SKM-1 treated with dmso at 0.1 percent for 144 hours (cell line): ENCODE results near the gene NOXO1.
"Not testable (repeated sequence)": the region's sequence is repeated elsewhere in the genome, so short reads cannot be mapped to it uniquely, and the experiment has no call there.

ENCODE experiments used
- DNase-seq: peaks from one replicate; lab custom pipeline; 2025; ENCODE audit not compliant: unreplicated experiment; lab: John Stamatoyannopoulos, UW

Gene NOXO1

GRCh38 chr16:2011726-2012125 is 30.5 kb upstream of the NOXO1 start:
- DNase-seq = not testable (repeated sequence)

GRCh38 chr16:2009791-2010510 is 28.7 kb upstream of the NOXO1 start, which contains the start of gene ZNF598:
TSS of gene ZNF598 (minus strand) at chr16:2009821.
- peak; percentile 58 for DNase-seq

GRCh38 chr16:2009164-2009711 is 28.0 kb upstream of the NOXO1 start:
- no peak for DNase-seq

- no peak for DNase-seq
Measured at GRCh38 chr16:2008631-2009163, 27.4 kb upstream of the NOXO1 start.

- no peak for DNase-seq
Measured at GRCh38 chr16:2008009-2008526, 26.8 kb upstream of the NOXO1 start.

- DNase-seq = no peak
Measured at GRCh38 chr16:2007081-2007836, 26.0 kb upstream of the NOXO1 start.

GRCh38 chr16:2006317-2006716 is 25.0 kb upstream of the NOXO1 start:
- no peak for DNase-seq

- no peak for DNase-seq
Measured at GRCh38 chr16:2005646-2006045, 24.4 kb upstream of the NOXO1 start.

GRCh38 chr16:2004795-2005517 is 23.7 kb upstream of the NOXO1 start:
- DNase-seq = no peak

- peak; percentile 83 for DNase-seq
Measured at GRCh38 chr16:2003827-2004641, 22.8 kb upstream of the NOXO1 start.

- no peak for DNase-seq
Measured at GRCh38 chr16:2003231-2003826, 22.1 kb upstream of the NOXO1 start.

GRCh38 chr16:2002406-2003230 is 21.3 kb upstream of the NOXO1 start:
- no peak for DNase-seq

GRCh38 chr16:2001456-2002355 is 20.4 kb upstream of the NOXO1 start:
- no peak for DNase-seq

- DNase-seq = no peak
Measured at GRCh38 chr16:2001035-2001434, 19.8 kb upstream of the NOXO1 start.

- DNase-seq = no peak
Measured at GRCh38 chr16:1999866-2000514, 18.7 kb upstream of the NOXO1 start.

GRCh38 chr16:1998852-1999801 is 17.9 kb upstream of the NOXO1 start:
- DNase-seq = no peak
